Measurements from ENCODE around the gene UBAP1L.

DNA sequence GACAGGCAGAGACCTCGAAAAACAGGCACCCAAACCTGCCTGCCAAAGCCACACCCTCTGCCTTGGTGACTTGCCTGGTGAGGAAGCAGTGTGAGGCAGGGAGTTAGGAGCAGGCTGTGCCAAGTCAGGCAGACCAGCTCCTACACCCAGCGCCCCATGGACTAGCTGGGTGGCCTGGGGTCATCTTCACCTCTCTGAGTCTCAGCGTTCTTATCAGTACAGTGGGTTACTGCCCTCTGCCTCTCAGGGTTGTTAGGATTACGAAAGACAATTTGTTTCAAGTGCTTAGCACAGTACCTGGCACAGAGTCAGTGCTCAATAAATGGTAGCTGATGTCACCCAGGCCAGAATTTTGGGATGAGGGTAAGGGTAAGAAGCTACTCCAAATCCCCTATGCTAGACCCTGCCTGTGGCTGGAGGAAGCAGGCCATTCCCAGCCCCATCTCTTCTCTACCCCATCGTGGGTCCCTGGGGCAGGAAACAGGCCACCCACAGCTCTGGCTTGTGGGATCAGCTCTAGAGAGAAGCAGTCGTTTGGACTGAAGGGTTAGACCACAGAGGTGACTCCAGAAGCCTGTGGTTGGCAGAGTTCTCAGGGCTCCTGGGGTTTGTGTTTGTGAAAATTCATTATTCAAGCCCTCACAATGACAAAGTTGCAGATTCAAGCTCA, 59.7 kb downstream of the UBAP1L start:
- TF ChIP-seq, protein P1, sequence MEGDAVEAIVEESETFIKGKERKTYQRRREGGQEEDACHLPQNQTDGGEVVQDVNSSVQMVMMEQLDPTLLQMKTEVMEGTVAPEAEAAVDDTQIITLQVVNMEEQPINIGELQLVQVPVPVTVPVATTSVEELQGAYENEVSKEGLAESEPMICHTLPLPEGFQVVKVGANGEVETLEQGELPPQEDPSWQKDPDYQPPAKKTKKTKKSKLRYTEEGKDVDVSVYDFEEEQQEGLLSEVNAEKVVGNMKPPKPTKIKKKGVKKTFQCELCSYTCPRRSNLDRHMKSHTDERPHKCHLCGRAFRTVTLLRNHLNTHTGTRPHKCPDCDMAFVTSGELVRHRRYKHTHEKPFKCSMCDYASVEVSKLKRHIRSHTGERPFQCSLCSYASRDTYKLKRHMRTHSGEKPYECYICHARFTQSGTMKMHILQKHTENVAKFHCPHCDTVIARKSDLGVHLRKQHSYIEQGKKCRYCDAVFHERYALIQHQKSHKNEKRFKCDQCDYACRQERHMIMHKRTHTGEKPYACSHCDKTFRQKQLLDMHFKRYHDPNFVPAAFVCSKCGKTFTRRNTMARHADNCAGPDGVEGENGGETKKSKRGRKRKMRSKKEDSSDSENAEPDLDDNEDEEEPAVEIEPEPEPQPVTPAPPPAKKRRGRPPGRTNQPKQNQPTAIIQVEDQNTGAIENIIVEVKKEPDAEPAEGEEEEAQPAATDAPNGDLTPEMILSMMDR (IDR thresholded peaks at IDR 0.05; ENCODE audit: low read depth, low read length): no peak
- no peak for TF ChIP-seq EZH2phosphoT487 (IDR thresholded peaks at IDR 0.05; ENCODE audit: low read depth)
